GM19240 (cell line): ENCODE results near the gene NCK2.

Experiments used
- DNase-seq: peaks from one replicate; pipeline ENCODE4 v3.0.0; 2011; ENCODE audit warnings: low spot score; ENCODE audit not compliant: insufficient read length

NCK2 gene

GRCh38 chr2:105809723-105810122 lies 65.0 kb downstream of the NCK2 start:
- no peak for DNase-seq

- DNase-seq: no peak
Measured at GRCh38 chr2:105812180-105813044, 67.7 kb downstream of the NCK2 start.

GRCh38 chr2:105813045-105813315 lies 68.3 kb downstream of the NCK2 start:
- no peak for DNase-seq

GRCh38 chr2:105813405-105813804 lies 68.7 kb downstream of the NCK2 start:
- DNase-seq: no peak

- DNase-seq: no peak
Measured at GRCh38 chr2:105814291-105814940, 69.7 kb downstream of the NCK2 start.

- DNase-seq: no peak
Measured at GRCh38 chr2:105815401-105815800, 70.7 kb downstream of the NCK2 start.

- no peak for DNase-seq
Measured at GRCh38 chr2:105820151-105820550, 75.4 kb downstream of the NCK2 start.

- no peak for DNase-seq
Measured at GRCh38 chr2:105820691-105821090, 76.0 kb downstream of the NCK2 start.

- DNase-seq: no peak
Measured at GRCh38 chr2:105821428-105822125, 76.9 kb downstream of the NCK2 start.

- DNase-seq: no peak
Measured at GRCh38 chr2:105822186-105822585, 77.5 kb downstream of the NCK2 start.

GRCh38 chr2:105824446-105824845 lies 79.7 kb downstream of the NCK2 start:
- DNase-seq: no peak

- no peak for DNase-seq
Measured at GRCh38 chr2:105827351-105828096, 82.8 kb downstream of the NCK2 start.

- DNase-seq: no peak
Measured at GRCh38 chr2:105828558-105828957, 83.8 kb downstream of the NCK2 start.

GRCh38 chr2:105834931-105835330 lies 90.2 kb downstream of the NCK2 start:
- no peak for DNase-seq

GRCh38 chr2:105836341-105836740 lies 91.6 kb downstream of the NCK2 start:
- no peak for DNase-seq

GRCh38 chr2:105836840-105837692 lies 92.4 kb downstream of the NCK2 start:
- DNase-seq: no peak

- DNase-seq: no peak
Measured at GRCh38 chr2:105839793-105840192, 95.1 kb downstream of the NCK2 start.

- DNase-seq: no peak
Measured at GRCh38 chr2:105840933-105841332, 96.2 kb downstream of the NCK2 start.

- DNase-seq: no peak
Measured at GRCh38 chr2:105841551-105841950, 96.8 kb downstream of the NCK2 start.

- no peak for DNase-seq
Measured at GRCh38 chr2:105842555-105842954, 97.8 kb downstream of the NCK2 start.
